ENCODE results near the gene GRHL1.
"Not testable (repeated sequence)": the region's sequence is repeated elsewhere in the genome, so short reads cannot be mapped to it uniquely, and the experiment has no call there.

The GRHL1 gene

GRCh38 chr2:10027660-10028330, 76.3 kb downstream of the GRHL1 start:
- Mint-ChIP-seq H3K4me3 (no peak overlapping the region), H3K27me3 (no peaks in the 10 kb centered on the region), H3K27ac (peak overlapping the region; percentile 49 to 93)

DNA sequence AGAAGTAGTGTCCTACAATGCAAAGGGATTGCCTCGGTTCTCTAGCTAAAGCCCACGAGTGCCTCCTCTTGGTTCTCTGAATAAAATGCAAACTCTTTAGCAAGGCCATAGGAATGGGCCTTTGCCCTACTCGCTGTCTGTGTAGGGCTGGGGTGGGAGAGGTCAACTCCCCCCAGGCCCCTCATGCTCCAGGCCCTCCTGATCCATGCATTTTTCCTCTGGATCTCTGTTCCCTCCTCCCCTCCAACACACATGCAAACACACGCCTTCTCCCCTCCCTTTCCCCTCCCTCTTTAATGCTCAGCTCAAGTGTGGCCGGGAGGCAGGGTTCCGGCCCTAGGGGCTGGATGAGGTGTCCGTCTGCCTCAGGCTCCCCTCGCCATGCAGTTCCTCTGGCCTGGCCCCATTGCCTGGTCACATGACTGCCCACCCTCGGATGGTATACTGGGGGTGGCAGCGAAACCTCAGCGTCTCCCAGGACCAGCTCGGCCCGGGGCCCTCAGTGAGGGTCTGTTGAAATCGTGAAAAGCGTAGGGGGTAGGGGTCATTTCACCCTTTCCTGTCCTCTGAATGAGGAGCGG, 77.0 kb downstream of the GRHL1 start:
- Mint-ChIP-seq H3K4me3 (peak overlapping the region; percentile 78 to 81), H3K9me3 (no peaks in the 10 kb centered on the region), H3K36me3 (ENCODE audit: insufficient read depth) (peaks cover 3% of the 10 kb centered on the region), H3K27ac (peak overlapping the region; percentile 88 to 93), H3K4me1 (ENCODE audit: low read depth in 2 of 2) (peaks cover 23 to 27% of the 10 kb centered on the region in 2 donors), H3K27me3 (no peaks in the 10 kb centered on the region)
- DNase-seq = no peak
- no peak for ATAC-seq (replicated peaks)

More at GRCh38 chr2:10027660-10028330, 76.3 kb downstream of the GRHL1 start:
- H3K9me3 Mint-ChIP-seq = no peaks in the 10 kb centered on the region
- no peak for ATAC-seq (replicated peaks)
- peaks cover 23 to 27% of the 10 kb centered on the region in 2 donors for H3K4me1 Mint-ChIP-seq (ENCODE audit: low read depth in 2 of 2)
- no peak for DNase-seq
- peaks cover 2% of the 10 kb centered on the region for H3K36me3 Mint-ChIP-seq (ENCODE audit: insufficient read depth)

- Mint-ChIP-seq H3K4me3 (peak overlapping the region; percentile 78 to 81), H3K36me3 (ENCODE audit: insufficient read depth) (peaks cover 10% of the 10 kb centered on the region), H3K4me1 (ENCODE audit: low read depth in 2 of 2) (peaks cover 24 to 30% of the 10 kb centered on the region in 2 donors), H3K27ac (peak overlapping the region; percentile 88 to 93), H3K27me3 (no peaks in the 10 kb centered on the region), H3K9me3 (no peaks in the 10 kb centered on the region)
- DNase-seq (peak; percentile 56 to 58 (median 56)), ATAC-seq (replicated peaks) (peak; percentile 97)
Measured at GRCh38 chr2:10028988-10029874, 77.7 kb downstream of the GRHL1 start.

- H3K36me3 Mint-ChIP-seq (ENCODE audit: insufficient read depth) = peaks cover 10% of the 10 kb centered on the region
- no peaks in the 10 kb centered on the region for H3K27me3 Mint-ChIP-seq
- DNase-seq (no peak), ATAC-seq (replicated peaks) (no peak)
- peaks cover 27 to 36% of the 10 kb centered on the region in 2 donors for H3K4me1 Mint-ChIP-seq (ENCODE audit: low read depth in 2 of 2)
- H3K27ac Mint-ChIP-seq = peak overlapping the region; percentile 88 to 93
- no peaks in the 10 kb centered on the region for H3K9me3 Mint-ChIP-seq
- H3K4me3 Mint-ChIP-seq = peak overlapping the region; percentile 78 to 81
Measured at GRCh38 chr2:10029875-10030223, 78.4 kb downstream of the GRHL1 start.

DNA sequence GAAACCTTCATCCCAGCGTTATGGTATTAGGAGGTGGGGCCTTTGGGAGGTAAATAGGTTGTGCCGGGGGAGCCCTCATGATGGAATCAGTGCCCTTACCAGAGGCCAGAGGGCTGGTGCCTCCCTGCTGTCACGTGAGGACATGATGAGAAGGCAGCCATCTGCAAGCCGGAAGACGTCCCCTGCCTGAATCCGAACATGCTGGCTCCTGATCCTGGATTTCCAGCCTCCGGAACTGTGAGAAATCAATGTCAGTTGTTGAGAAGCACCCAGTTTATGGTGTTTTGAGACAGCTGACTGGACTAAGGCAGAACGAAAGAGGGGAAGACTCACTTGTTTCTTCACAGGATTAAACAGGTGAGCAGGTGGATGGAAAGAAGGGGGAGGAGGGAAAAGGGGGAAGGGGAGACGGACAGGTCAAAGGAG, 78.8 kb downstream of the GRHL1 start:
- H3K4me1 Mint-ChIP-seq (ENCODE audit: low read depth in 2 of 2) = peaks cover 30 to 39% of the 10 kb centered on the region in 2 donors

DNA sequence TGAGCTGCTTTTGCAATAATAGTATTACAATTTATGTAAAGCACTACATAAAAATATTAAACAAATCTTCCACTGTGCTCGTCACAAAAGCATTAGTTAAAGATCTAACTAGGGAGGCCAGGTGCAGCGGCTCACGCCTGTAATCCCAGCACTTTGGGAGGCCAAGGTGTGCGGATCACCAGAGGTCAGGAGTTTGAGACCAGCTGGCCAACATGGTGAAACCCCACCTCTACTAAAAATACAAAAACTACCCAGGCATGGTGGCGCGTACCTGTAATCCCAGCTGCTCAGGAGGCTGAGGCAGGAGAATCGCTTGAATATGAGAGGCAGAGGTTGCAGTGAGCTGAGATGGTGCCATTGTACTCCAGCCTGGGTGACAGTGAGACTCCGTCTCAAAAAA, 79.3 kb downstream of the GRHL1 start:
- not testable (repeated sequence) for DNase-seq; H3K9me3 Mint-ChIP-seq; H3K27me3 Mint-ChIP-seq; ATAC-seq (replicated peaks)
- Mint-ChIP-seq H3K4me3 (peak overlapping the region in 1 of 2 donors; percentile 81), H3K36me3 (ENCODE audit: insufficient read depth) (peaks cover 10% of the 10 kb centered on the region), H3K27ac (peak overlapping the region in 1 of 2 donors; percentile 93), H3K4me1 (ENCODE audit: low read depth in 2 of 2) (peaks cover 35 to 43% of the 10 kb centered on the region in 2 donors)

More for the DNA sequence above, 78.8 kb downstream of the GRHL1 start:
- peaks cover 10% of the 10 kb centered on the region for H3K36me3 Mint-ChIP-seq (ENCODE audit: insufficient read depth)
- H3K4me3 Mint-ChIP-seq = peak overlapping the region; percentile 78 to 81
- no peaks in the 10 kb centered on the region for H3K27me3 Mint-ChIP-seq
- peak overlapping the region; percentile 88 to 93 for H3K27ac Mint-ChIP-seq
- ATAC-seq (replicated peaks) = no peak
- no peaks in the 10 kb centered on the region for H3K9me3 Mint-ChIP-seq
- no peak for DNase-seq

DNA sequence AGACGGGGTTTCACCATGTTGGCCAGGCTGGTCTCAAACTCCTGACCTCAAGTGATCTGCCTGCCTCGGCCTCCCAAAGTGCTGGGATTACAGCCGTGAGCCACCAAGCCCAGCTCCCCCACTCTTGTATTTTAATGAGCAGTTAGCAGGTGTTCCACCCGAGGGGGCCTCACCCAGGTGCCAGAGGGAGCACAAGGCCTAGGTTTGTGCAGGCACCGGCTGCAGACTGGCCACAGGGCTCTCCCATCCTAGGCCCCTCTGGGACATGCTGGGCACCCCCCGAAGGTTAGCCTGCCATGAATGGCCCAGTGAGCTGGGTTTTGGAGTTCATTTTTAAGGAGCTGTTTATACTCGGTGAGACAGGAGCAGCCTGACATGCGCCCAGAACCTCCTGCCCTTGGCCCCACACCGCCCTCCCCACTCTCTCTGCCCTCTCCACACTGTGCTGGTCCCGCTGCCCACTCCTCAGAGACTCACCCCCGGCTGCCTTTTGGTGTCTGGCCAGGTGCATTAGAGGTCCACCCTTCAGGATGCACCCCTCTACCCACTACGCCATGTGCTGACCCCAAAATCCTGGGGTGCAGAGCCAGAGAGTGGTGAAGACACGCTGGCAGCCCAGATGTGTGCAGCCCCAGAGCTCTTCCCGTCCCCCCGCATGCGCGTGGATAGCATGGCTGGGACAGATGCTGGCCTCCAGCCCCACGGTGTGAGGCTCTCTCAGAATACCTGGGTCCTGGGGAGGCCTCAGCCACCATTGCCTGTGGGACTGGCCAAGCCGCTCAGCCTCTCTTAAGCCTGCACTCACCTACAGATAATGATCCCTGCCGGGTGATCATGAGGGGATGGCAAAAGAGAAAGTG, 80.6 kb downstream of the GRHL1 start:
- ATAC-seq (replicated peaks) = no peak
- H3K27ac Mint-ChIP-seq = peak overlapping the region in 1 of 2 donors; percentile 31

GRCh38 chr2:10032746-10033105, 81.2 kb downstream of the GRHL1 start:
- ATAC-seq (replicated peaks) (no peak), DNase-seq (no peak)
- peaks cover 39 to 47% of the 10 kb centered on the region in 2 donors for H3K4me1 Mint-ChIP-seq (ENCODE audit: low read depth in 2 of 2)
- H3K27ac Mint-ChIP-seq = peak overlapping the region in 1 of 2 donors; percentile 31
- peaks cover 10% of the 10 kb centered on the region for H3K36me3 Mint-ChIP-seq (ENCODE audit: insufficient read depth)
- no peaks in the 10 kb centered on the region for H3K27me3 Mint-ChIP-seq
- peak overlapping the region in 1 of 2 donors; percentile 12 for H3K4me3 Mint-ChIP-seq
- H3K9me3 Mint-ChIP-seq = no peaks in the 10 kb centered on the region

More for the DNA sequence above, 80.6 kb downstream of the GRHL1 start:
- no peaks in the 10 kb centered on the region for H3K27me3 Mint-ChIP-seq
- peak overlapping the region in 1 of 2 donors; percentile 12 for H3K4me3 Mint-ChIP-seq
- H3K36me3 Mint-ChIP-seq (ENCODE audit: insufficient read depth) = peaks cover 10% of the 10 kb centered on the region
- H3K4me1 Mint-ChIP-seq (ENCODE audit: low read depth in 2 of 2) = peaks cover 40 to 47% of the 10 kb centered on the region in 2 donors
- no peak for DNase-seq
- H3K9me3 Mint-ChIP-seq = no peaks in the 10 kb centered on the region

DNA sequence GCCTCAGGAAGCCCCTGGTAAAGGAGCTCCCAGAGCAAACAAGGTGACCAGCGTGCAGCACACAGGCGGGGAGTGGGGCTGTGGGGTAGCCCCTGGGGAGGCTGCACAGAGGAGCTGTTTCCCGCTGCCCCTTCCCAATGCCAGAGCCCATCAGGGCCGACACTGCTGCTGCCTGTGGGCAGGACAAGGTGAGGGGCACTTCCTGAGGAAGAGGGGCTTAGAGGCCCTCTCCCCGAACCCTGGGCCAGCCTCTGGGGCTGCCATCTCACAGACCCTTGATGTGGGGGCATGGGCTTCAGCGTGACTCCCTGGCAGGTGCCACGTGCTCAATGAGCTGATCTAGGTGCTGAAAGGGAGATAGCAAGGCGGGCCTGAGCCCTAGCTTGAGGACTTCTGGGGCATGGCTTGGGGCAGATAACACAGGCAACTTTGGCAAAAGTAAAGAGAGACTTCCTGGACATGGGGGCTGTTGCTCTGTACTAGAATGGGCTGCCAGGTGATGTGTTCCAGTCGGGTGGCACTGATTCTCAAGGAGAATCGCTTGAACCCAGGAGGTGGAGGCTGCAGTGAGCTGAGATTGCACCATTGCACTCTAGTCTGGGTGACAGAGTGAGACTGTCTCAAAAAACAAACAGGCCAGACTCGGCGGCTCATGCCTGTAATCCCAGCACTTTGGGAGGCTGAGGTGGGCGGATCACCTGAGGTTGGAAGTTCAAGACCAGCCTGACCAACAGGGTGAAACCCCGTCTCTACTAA, 81.9 kb downstream of the GRHL1 start:
- Mint-ChIP-seq H3K9me3 (no peaks in the 10 kb centered on the region), H3K36me3 (ENCODE audit: insufficient read depth) (peaks cover 10% of the 10 kb centered on the region), H3K4me1 (ENCODE audit: low read depth in 2 of 2) (peaks cover 40 to 44% of the 10 kb centered on the region in 2 donors), H3K4me3 (no peak overlapping the region), H3K27me3 (no peaks in the 10 kb centered on the region), H3K27ac (no peak overlapping the region)
- no peak for ATAC-seq (replicated peaks)
- no peak for DNase-seq

DNA sequence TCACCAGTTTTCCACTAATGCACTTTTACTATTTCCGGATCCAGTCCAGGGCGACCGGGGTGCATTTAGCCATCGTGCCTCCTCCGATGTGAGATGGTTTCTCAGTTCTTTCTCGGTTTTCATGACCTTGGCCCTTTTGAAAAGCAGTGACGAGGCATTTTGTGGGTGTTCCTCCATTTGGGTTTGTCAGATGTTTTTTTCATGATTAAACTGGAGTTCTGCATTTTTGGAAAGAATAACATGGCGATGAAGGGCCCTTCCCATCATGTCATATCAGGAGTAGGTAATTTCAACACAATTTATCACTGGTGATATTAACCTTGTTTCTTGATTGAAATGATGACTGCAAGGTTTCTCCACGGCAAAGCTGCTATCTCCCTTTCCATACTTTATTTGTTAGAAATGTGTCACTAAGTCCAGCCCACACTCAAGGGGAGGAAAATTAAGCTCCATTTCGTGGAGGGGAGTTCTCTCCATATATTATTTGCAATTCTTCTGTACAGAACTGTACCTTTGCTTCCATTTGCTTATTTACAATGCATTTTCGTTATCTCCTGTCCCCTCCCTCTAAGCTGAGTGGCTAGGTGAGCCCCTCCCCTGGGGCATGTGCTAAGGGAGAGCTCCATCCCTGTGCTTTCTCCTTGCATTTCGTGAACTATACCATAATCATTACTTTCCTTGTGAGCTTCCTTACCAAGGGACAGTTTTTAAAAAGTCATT, 83.0 kb downstream of the GRHL1 start:
- Mint-ChIP-seq H3K4me1 (ENCODE audit: low read depth in 2 of 2) (peaks cover 31 to 34% of the 10 kb centered on the region in 2 donors), H3K27me3 (no peaks in the 10 kb centered on the region), H3K9me3 (no peaks in the 10 kb centered on the region), H3K4me3 (peak overlapping the region; percentile 59 to 65), H3K36me3 (ENCODE audit: insufficient read depth) (peaks cover 10% of the 10 kb centered on the region), H3K27ac (peak overlapping the region; percentile 87 to 91)
- ATAC-seq (replicated peaks) = no peak
- no peak for DNase-seq

GRCh38 chr2:10035053-10035422, 83.5 kb downstream of the GRHL1 start:
- Mint-ChIP-seq H3K36me3 (ENCODE audit: insufficient read depth) (peaks cover 10% of the 10 kb centered on the region), H3K27me3 (no peaks in the 10 kb centered on the region), H3K9me3 (no peaks in the 10 kb centered on the region), H3K4me1 (ENCODE audit: low read depth in 2 of 2) (peaks cover 25 to 29% of the 10 kb centered on the region in 2 donors), H3K27ac (peak overlapping the region; percentile 87 to 91), H3K4me3 (peak overlapping the region; percentile 59 to 65)
- ATAC-seq (replicated peaks) (peak; percentile 20), DNase-seq (no peak)

- H3K4me1 Mint-ChIP-seq (ENCODE audit: low read depth in 2 of 2) = peaks cover 21 to 23% of the 10 kb centered on the region in 2 donors
Measured at GRCh38 chr2:10035633-10036032, 84.1 kb downstream of the GRHL1 start.

More at GRCh38 chr2:10035633-10036032, 84.1 kb downstream of the GRHL1 start:
- Mint-ChIP-seq H3K9me3 (no peaks in the 10 kb centered on the region), H3K27me3 (no peaks in the 10 kb centered on the region), H3K36me3 (ENCODE audit: insufficient read depth) (peaks cover 10% of the 10 kb centered on the region), H3K4me3 (peak overlapping the region; percentile 59 to 65), H3K27ac (peak overlapping the region; percentile 87 to 91)
- ATAC-seq (replicated peaks) = no peak
- no peak for DNase-seq
